ENCODE results near the gene KCNQ5.

The KCNQ5 gene

GRCh38 chr6:72922401-72922800, 300.5 kb downstream of the KCNQ5 start:
- DNase-seq = no peak

- no peak for DNase-seq
Measured at GRCh38 chr6:72925136-72925535, 303.3 kb downstream of the KCNQ5 start.

GRCh38 chr6:72930556-72931132, 308.8 kb downstream of the KCNQ5 start:
- no peak for DNase-seq

- DNase-seq = no peak
Measured at GRCh38 chr6:72931325-72931887, 309.5 kb downstream of the KCNQ5 start.

GRCh38 chr6:72933233-72933632, 311.4 kb downstream of the KCNQ5 start:
- no peak for DNase-seq

- no peak for DNase-seq
Measured at GRCh38 chr6:72936766-72937559, 315.1 kb downstream of the KCNQ5 start.

- DNase-seq = no peak
Measured at GRCh38 chr6:72938104-72938503, 316.2 kb downstream of the KCNQ5 start.

GRCh38 chr6:72939004-72939403, 317.1 kb downstream of the KCNQ5 start:
- no peak for DNase-seq

GRCh38 chr6:72940265-72940664, 318.4 kb downstream of the KCNQ5 start:
- no peak for DNase-seq

GRCh38 chr6:72941263-72941662, 319.4 kb downstream of the KCNQ5 start:
- no peak for DNase-seq

- no peak for DNase-seq
Measured at GRCh38 chr6:72941751-72942150, 319.9 kb downstream of the KCNQ5 start.

- DNase-seq = no peak
Measured at GRCh38 chr6:72943699-72944098, 321.8 kb downstream of the KCNQ5 start.

GRCh38 chr6:72944660-72945059, 322.8 kb downstream of the KCNQ5 start:
- DNase-seq = no peak

- no peak for DNase-seq
Measured at GRCh38 chr6:72946774-72947173, 324.9 kb downstream of the KCNQ5 start.

- DNase-seq = no peak
Measured at GRCh38 chr6:72947534-72947933, 325.7 kb downstream of the KCNQ5 start.

GRCh38 chr6:72948153-72948552, 326.3 kb downstream of the KCNQ5 start:
- DNase-seq = no peak

- no peak for DNase-seq
Measured at GRCh38 chr6:72950114-72950860, 328.4 kb downstream of the KCNQ5 start.

GRCh38 chr6:72952808-72953630, 331.2 kb downstream of the KCNQ5 start:
- DNase-seq = no peak

GRCh38 chr6:72953971-72954381, 332.1 kb downstream of the KCNQ5 start:
- no peak for DNase-seq

- no peak for DNase-seq
Measured at GRCh38 chr6:72954716-72955115, 332.9 kb downstream of the KCNQ5 start.

- no peak for DNase-seq
Measured at GRCh38 chr6:72955666-72956065, 333.8 kb downstream of the KCNQ5 start.

- no peak for DNase-seq
Measured at GRCh38 chr6:72956272-72956671, 334.4 kb downstream of the KCNQ5 start.

- DNase-seq = no peak
Measured at GRCh38 chr6:72959821-72960220, 338.0 kb downstream of the KCNQ5 start.

Data from activated T-cell treated with anti-CD3 and anti-CD28 coated beads, Interleukin-2, amount 50 U/mL, for 48 hours (primary cell).